ENCODE data around the gene SPOUT1.
"Not testable (repeated sequence)": the region's sequence is repeated elsewhere in the genome, so short reads cannot be mapped to it uniquely, and the experiment has no call there.

DNA sequence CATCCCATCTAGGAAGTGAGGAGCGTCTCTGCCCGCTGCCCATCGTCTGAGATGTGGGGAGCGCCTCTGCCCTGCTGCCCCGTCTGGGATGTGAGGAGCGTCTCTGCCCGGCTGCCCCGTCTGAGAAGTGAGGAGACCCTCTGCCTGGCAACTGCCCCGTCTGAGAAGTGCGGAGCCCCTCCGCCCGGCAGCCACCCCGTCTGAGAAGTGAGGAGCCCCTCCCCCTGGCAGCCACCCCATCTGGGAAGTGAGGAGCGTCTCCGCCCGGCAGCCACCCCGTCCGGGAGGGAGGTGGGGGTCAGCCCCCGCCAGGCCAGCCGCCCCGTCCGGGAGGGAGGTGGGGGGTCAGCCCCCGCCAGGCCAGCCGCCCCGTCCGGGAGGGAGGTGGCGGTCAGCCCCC lies 49.5 kb downstream of the SPOUT1 start:
- not testable (repeated sequence) for TF ChIP-seq EZH2phosphoT487 (IDR thresholded peaks at IDR 0.05; ENCODE audit: borderline replicate concordance)
- TF ChIP-seq, protein P1, sequence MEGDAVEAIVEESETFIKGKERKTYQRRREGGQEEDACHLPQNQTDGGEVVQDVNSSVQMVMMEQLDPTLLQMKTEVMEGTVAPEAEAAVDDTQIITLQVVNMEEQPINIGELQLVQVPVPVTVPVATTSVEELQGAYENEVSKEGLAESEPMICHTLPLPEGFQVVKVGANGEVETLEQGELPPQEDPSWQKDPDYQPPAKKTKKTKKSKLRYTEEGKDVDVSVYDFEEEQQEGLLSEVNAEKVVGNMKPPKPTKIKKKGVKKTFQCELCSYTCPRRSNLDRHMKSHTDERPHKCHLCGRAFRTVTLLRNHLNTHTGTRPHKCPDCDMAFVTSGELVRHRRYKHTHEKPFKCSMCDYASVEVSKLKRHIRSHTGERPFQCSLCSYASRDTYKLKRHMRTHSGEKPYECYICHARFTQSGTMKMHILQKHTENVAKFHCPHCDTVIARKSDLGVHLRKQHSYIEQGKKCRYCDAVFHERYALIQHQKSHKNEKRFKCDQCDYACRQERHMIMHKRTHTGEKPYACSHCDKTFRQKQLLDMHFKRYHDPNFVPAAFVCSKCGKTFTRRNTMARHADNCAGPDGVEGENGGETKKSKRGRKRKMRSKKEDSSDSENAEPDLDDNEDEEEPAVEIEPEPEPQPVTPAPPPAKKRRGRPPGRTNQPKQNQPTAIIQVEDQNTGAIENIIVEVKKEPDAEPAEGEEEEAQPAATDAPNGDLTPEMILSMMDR (conservative IDR thresholded peaks at IDR 0.05; ENCODE audit: low read length): not testable (repeated sequence)
